HG02970 (cell line): Measurements from ENCODE around the gene RAB4B.
"Not testable (repeated sequence)": the region's sequence is repeated elsewhere in the genome, so short reads cannot be mapped to it uniquely, and the experiment has no call there.

Experiments
- ATAC-seq: cut with Tn5 transposase; IDR thresholded peaks from one replicate; pipeline ENCODE4 v1.9.1; 2021; ENCODE audit warnings: mild to moderate bottlenecking, moderate library complexity, moderate number of reproducible peaks; ENCODE audit not compliant: unreplicated experiment, low FRiP score

RAB4B gene

GRCh38 chr19:40777937-40778705 is at the start of gene RAB4B:
Gene RAB4B, plus strand, starts transcription at chr19:40778247. Its CDS starts 129 bp downstream, at chr19:40778376.
- peak; percentile 67 for ATAC-seq

GRCh38 chr19:40730065-40730464 is 48.0 kb upstream of the RAB4B start:
- ATAC-seq = not testable (repeated sequence)

GRCh38 chr19:40732304-40732703 is 45.7 kb upstream of the RAB4B start:
- not testable (repeated sequence) for ATAC-seq

GRCh38 chr19:40733149-40733548 is 44.9 kb upstream of the RAB4B start:
- ATAC-seq = no peak

- ATAC-seq = no peak
Observed at GRCh38 chr19:40735013-40735771, 42.9 kb upstream of the RAB4B start.

GRCh38 chr19:40736661-40737060 is 41.4 kb upstream of the RAB4B start:
- no peak for ATAC-seq

- no peak for ATAC-seq
Observed at GRCh38 chr19:40737102-40737644, 40.9 kb upstream of the RAB4B start.

GRCh38 chr19:40739030-40739839 is 38.8 kb upstream of the RAB4B start:
- ATAC-seq = no peak

- no peak for ATAC-seq
Observed at GRCh38 chr19:40739871-40740703, 38.0 kb upstream of the RAB4B start.

- ATAC-seq = no peak
Observed at GRCh38 chr19:40740747-40741146, 37.3 kb upstream of the RAB4B start.

- no peak for ATAC-seq
Observed at GRCh38 chr19:40741527-40742390, 36.3 kb upstream of the RAB4B start.

GRCh38 chr19:40742477-40742876 is 35.6 kb upstream of the RAB4B start:
- no peak for ATAC-seq

- ATAC-seq = no peak
Observed at GRCh38 chr19:40742886-40743285, 35.2 kb upstream of the RAB4B start.

- no peak for ATAC-seq
Observed at GRCh38 chr19:40743926-40744325, 34.1 kb upstream of the RAB4B start.

GRCh38 chr19:40744554-40745401 is 33.3 kb upstream of the RAB4B start:
- ATAC-seq = no peak

GRCh38 chr19:40745402-40745780 is 32.7 kb upstream of the RAB4B start:
- ATAC-seq = no peak

- no peak for ATAC-seq
Observed at GRCh38 chr19:40747536-40747935, 30.5 kb upstream of the RAB4B start.
